Gastrocnemius medialis (tissue), 4 donors: ENCODE data around the gene METTL15. TPM values are rescaled to one million over a fixed set of nuclear protein-coding genes. Genes with fewer than 3 reads are reported as not detected.

ENCODE experiments used
- ATAC-seq, 2 donors: fragments of 150-250 bp; one replicate each; pipeline ENCODE4 v1.9.1; 2016
- DNase-seq, 2 donors: peaks; one replicate each; pipeline ENCODE4 v3.0.0-alpha.2; 2019
- H3K27ac ChIP-seq, 4 donors: fragments of 200-600 bp; sonication (generic); 1 replicate in 1 of 4; 2 replicates in 3 of 4; pipeline ENCODE4 v1.5.1; 2016 to 2018; ENCODE audit warnings: mild to moderate bottlenecking in 2 of 4, moderate library complexity in 1 of 4
- H3K27me3 ChIP-seq, 3 donors: fragments of 200-600 bp; sonication (generic) in 2 of 3; 1 replicate in 1 of 3; 2 replicates in 2 of 3; pipeline versions ENCODE4 v1.5.1 to v1.6.0; 2016 to 2019; ENCODE audit warnings: mild to moderate bottlenecking in 1 of 3, moderate library complexity in 1 of 3
- H3K36me3 ChIP-seq, 2 donors: fragments of 200-600 bp; sonication (generic) in 1 of 2; one replicate each; pipeline ENCODE4 v1.5.1; 2017 to 2018
- H3K4me1 ChIP-seq, 2 donors: fragments of 200-600 bp; sonication (generic) in 1 of 2; one replicate each; pipeline ENCODE4 v1.5.1; 2016 to 2017; ENCODE audit warnings: mild to moderate bottlenecking in 2 of 2
- H3K4me3 ChIP-seq, 4 donors: fragments of 200-600 bp; sonication (generic) in 3 of 4; 1 replicate in 1 of 4; 2 replicates in 3 of 4; pipeline ENCODE4 v1.5.1; 2016 to 2019; ENCODE audit warnings: mild to moderate bottlenecking in 2 of 4
- H3K9me3 ChIP-seq, 3 donors: fragments of 200-600 bp; sonication (generic) in 2 of 3; 1 replicate in 1 of 3; 2 replicates in 2 of 3; pipeline ENCODE4 v1.5.1; 2016 to 2019
- CTCF ChIP-seq, 5 experiments: fragments of 450-650 bp in 3 of 5; fragments of 200-600 bp in 2 of 5; sonication (generic) in 2 of 5; IDR thresholded peaks in 4 of 5; conservative IDR thresholded peaks in 1 of 5; 1 replicate in 4 of 5; 2 replicates in 1 of 5; pipeline ENCODE4 v1.5.1; 2016 to 2019; ENCODE audit warnings: antibody characterized with exemption in 5 of 5, mild to moderate bottlenecking in 3 of 5, moderate library complexity in 3 of 5
- POLR2A ChIP-seq, 2 donors: fragments of 450-650 bp; IDR thresholded peaks; one replicate each; pipeline ENCODE4 v1.6.1; 2017; ENCODE audit warnings: antibody characterized with exemption in 2 of 2, mild to moderate bottlenecking in 2 of 2, moderate library complexity in 2 of 2
- in situ Hi-C, 4 donors: fragments of 200-750 bp; cut with MboI; loops; one replicate each; pipeline versions ENCODE4 v1.15.0 to v1.8.0; 2017; ENCODE audit warnings: low sequenced_read_pairs in 4 of 4
- intact Hi-C: fragments of 100-400 bp; cut with DNase I; formaldehyde crosslinking; loops from one replicate; pipeline ENCODE4 v1.15.1; 2023; ENCODE audit warnings: low total_unique reads
- total RNA-seq, 4 donors: library from RNA; depleted of rRNA; stranded (reverse); fragments of >200 nt; gene quantifications; one replicate each; pipeline versions ENCODE4 v1.1.0 to v1.2.3, GENCODE V29; 2016

The METTL15 gene
- total RNA-seq, 4 donors from 2014 or later: 4.5 to 15.5 (median 6.7) TPM

GRCh38 chr11:28137366-28137765 is 29.2 kb downstream of the METTL15 start:
- intact Hi-C loops (no loop called here), in situ Hi-C loops (no loop called here)
- peaks cover 0 to 8% (median 0%) of the 10 kb centered on the region in 3 donors for H3K9me3 ChIP-seq
- H3K36me3 ChIP-seq: peaks cover 0 to 25% of the 10 kb centered on the region in 2 donors
- no peak for TF ChIP-seq POLR2A (IDR thresholded peaks at IDR 0.05)
- no peak for TF ChIP-seq CTCF (IDR thresholded peaks at IDR 0.05 in 4 of 5, conservative IDR thresholded peaks at IDR 0.05 in 1 of 5)
- no peak overlapping the region for H3K27ac ChIP-seq
- DNase-seq: no peak
- H3K4me3 ChIP-seq: no peak overlapping the region
- H3K4me1 ChIP-seq: no peaks in the 10 kb centered on the region
- ATAC-seq: no peak
- no peaks in the 10 kb centered on the region for H3K27me3 ChIP-seq

- Histone ChIP-seq H3K36me3 (peaks cover 0 to 25% of the 10 kb centered on the region in 2 donors), H3K27ac (no peak overlapping the region), H3K9me3 (peaks cover 0 to 8% (median 0%) of the 10 kb centered on the region in 3 donors), H3K4me3 (no peak overlapping the region), H3K27me3 (no peaks in the 10 kb centered on the region), H3K4me1 (no peaks in the 10 kb centered on the region)
- in situ Hi-C loops: no loop called here
- intact Hi-C loops: no loop called here
- TF ChIP-seq CTCF (IDR thresholded peaks at IDR 0.05 in 4 of 5, conservative IDR thresholded peaks at IDR 0.05 in 1 of 5) (no peak), POLR2A (IDR thresholded peaks at IDR 0.05) (no peak)
- DNase-seq (no peak), ATAC-seq (no peak)
Measured at GRCh38 chr11:28137832-28138231, 29.6 kb downstream of the METTL15 start.

- intact Hi-C loops (no loop called here), in situ Hi-C loops (no loop called here)
- H3K36me3 ChIP-seq: peaks cover 0 to 25% of the 10 kb centered on the region in 2 donors
Measured at GRCh38 chr11:28139841-28140415, 31.7 kb downstream of the METTL15 start.

GRCh38 chr11:28140689-28141455 is 32.7 kb downstream of the METTL15 start:
- Histone ChIP-seq H3K4me1 (no peaks in the 10 kb centered on the region), H3K9me3 (peaks cover 0 to 8% (median 0%) of the 10 kb centered on the region in 3 donors), H3K4me3 (no peak overlapping the region), H3K36me3 (peaks cover 0 to 17% of the 10 kb centered on the region in 2 donors), H3K27me3 (no peaks in the 10 kb centered on the region), H3K27ac (no peak overlapping the region)
- ATAC-seq (no peak), DNase-seq (no peak)
- intact Hi-C loops: no loop called here
- TF ChIP-seq CTCF (IDR thresholded peaks at IDR 0.05 in 4 of 5, conservative IDR thresholded peaks at IDR 0.05 in 1 of 5) (no peak), POLR2A (IDR thresholded peaks at IDR 0.05) (no peak)
- in situ Hi-C loops: no loop called here

More at GRCh38 chr11:28139841-28140415, 31.7 kb downstream of the METTL15 start:
- no peak overlapping the region for H3K27ac ChIP-seq
- DNase-seq (no peak), ATAC-seq (no peak)
- TF ChIP-seq CTCF (IDR thresholded peaks at IDR 0.05 in 4 of 5, conservative IDR thresholded peaks at IDR 0.05 in 1 of 5) (no peak), POLR2A (IDR thresholded peaks at IDR 0.05) (no peak)
- H3K9me3 ChIP-seq: peaks cover 0 to 8% (median 0%) of the 10 kb centered on the region in 3 donors
- no peaks in the 10 kb centered on the region for H3K27me3 ChIP-seq
- no peaks in the 10 kb centered on the region for H3K4me1 ChIP-seq
- H3K4me3 ChIP-seq: no peak overlapping the region
